ENCODE data around the gene FAM114A2.

The FAM114A2 gene

DNA sequence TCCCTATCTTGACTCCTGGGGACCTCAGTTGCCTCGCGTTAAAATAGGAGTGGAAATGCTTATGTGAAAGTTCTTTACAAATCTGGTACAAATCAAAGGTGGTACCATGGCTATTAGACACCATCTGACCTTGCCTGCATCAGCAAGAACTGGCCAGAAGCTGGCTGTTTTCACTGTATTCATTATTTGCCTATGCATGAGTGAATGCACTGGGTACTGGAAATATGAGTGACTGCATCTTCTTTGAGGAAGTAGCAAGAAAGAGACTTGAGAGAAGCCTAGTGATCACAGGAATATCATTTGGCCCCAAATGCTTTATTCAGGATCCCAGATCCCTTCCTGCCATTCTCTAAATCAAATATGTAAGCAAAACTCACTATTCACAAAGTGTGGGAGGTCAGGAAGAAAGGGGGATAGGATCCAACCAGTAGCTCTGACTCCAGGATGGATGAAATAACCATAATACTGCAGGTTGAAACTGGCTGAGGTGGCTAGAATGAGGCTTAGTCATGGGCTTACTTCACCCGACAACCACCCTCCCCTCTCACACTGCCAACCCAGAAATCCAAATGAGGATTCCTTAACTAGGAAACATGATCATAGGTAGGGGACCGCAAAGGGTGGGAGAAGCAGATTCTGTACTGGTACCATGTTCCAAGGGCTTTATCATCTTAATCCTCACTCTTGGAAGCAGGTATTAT, 56.7 kb downstream of the FAM114A2 start:
- no peak for FAIRE-seq

DNA sequence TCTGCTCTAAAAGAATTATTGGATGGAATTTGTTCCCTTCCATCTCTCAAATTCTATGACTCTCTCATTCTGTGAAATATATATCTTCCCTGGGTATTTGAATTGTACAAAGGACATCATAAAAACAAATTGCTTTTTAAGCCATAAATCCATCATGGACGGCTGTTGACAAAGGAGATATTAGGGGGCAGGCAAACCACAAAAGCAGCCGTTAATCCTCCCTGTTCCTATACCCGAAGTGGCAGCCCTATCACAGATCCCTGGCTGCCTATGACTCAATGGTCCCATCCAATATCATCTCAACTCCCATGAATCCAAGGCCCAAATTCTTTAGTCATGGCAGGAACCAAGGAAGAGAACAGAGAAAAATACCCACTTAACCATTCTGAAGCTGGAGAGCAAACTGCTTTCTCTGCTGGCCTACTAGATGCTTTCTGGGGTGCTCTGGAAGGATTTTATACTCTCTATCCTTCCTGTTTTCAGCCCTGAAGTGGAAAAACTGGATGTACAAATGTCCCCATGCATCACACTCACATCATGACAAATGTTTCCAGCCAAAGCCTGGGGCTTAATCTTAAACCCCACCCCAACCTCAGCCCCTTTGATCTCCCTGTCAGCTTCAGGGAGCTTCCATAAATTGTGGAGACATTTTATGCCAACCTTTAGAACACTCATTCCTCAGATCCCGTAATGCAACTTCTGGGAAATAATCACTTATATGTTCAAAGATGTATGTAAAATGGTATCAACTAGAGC, 59.5 kb downstream of the FAM114A2 start:
- FAIRE-seq, result no peak

DNA sequence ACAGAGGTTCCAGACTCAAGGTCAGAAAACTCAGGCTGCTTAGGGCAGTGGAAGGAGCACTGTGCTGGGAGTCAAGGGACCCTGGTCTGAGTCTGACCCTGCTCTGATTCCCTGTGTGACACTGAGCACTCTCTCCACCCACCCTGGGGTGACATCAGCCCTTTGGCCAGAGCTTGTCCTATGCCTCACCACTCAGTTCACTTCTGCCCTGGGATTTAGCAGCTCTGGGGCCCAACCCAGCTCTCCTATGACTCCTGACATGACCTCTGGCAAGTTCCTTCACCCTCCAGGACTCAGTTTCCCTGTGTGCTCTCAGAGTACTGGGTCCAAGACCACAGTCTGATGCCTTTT, 63.9 kb downstream of the FAM114A2 start:
- FAIRE-seq, result no peak

DNA sequence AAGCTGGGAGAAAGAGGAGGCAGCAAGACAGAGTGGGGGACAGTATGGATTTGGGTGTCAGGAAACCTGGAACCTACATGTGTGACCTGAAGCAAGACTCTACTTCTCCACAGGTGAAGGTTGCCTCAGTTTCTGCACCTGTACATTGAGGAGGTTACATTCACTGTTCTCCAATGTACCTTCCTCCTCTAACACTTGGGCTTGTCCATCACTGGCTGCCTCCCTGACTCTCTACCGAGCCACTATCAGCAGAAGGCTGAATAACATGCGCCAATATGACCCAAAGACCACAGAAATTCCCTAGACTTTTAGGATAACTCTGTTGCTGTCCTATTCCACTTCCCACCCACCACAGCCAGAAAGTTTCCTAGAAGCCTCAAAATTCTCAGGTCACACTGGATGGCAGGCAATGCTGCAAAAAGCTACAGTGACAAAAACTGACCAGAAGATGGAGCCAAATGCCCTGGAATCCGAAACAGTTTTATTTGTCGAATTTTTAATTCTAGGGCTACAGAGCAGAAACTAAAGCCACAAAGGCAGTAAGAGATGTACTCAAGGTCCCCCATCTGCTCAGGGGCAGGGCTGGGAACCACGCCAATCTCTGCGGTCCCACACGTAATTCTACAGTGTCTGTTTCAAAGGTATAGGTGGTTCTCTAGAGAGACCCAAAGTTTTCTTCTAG, 64.4 kb downstream of the FAM114A2 start:
- peak; percentile 62 for FAIRE-seq

DNA sequence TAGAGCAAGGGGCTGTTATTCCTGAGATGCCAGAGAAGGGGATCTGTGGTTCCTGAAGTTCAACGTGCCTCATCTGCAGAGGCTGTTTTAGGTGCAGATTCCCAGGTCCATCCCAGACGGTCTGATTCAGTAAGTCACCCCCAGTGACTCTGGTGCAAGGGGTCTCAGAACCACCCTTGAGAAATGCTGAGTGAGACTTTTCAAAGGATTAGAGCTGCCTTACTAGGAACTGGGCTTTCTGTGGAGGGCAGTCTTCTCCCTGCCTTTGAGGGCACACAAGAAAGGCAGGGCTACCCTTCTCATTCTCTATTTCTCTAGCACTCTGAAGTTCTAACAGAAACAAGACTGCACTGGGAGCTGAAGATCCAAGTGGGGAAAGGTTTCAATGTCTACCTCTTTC, 66.5 kb downstream of the FAM114A2 start:
- FAIRE-seq, result no peak

DNA sequence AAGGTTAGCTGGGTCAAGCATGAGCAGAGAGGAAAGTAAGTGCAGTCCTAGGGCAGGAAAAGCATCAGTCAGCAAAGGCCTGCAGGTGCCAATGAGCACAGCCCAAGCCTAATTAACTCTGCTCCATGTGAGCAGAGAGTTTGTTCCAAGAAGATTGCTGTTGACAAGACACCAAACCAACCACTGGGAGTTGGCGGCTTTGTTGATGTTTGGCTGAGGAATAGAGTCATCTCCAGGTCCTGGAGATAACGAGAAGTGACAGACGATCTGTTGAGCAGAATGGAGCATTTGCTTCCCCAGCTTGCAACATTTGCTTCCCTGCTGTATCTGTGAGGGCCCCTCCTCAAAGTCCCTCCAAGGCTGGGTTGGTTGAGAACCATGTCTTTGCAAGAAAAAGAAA, 68.2 kb downstream of the FAM114A2 start:
- FAIRE-seq, result no peak

DNA sequence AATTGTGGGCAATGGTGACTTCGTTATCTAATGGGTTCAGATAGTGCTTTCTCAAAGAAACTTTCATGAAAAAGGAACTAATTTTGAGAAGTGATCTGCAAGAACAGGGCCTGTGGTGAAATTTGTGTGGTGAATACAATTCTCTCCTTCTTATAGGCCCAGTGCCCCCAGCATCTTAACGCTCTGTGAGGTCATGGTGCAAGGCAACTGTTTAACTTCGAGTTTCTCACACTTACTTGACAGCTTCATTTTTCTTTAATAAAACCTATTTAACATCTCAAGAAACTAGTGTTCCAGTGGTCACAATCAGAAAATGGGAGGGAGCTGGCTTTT, 69.2 kb downstream of the FAM114A2 start:
- FAIRE-seq, result no peak

DNA sequence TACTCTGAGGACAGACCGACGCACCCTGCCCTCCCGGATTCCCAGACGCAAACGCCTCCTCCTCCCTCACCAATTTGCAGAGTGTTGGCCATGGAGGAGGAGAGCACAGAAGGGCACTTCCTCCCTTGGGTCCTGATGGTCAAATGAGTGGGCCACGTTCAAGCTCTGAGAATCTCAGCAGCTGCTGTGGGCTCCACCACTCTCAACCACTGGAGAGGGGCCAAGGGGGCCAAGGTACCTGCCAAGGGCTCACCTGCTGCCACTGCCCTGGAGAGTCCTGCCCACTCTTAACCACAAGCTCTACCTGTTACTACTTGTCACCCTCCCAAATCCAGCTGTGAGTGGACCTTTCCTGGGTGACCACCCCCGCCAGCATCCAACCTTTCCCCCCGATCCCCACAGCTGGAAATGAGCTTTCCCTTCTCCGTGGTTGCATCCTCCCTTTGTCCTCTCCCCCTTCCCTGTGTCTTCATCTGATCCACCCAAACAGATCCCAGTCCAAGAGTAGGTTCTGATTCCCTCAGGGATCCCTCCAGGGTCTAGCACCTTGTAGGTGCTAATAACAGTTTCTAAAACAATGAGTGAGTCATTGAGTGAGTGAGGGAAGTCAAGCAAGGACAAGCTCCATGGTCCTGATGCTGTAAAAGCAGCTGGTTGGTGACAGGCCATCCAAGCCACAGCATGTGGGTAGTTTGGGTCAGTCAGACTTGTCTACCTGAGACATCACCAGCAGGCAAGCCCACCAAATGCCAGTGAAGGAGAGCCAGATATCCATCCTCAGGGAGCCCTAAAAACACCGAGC, 69.7 kb downstream of the FAM114A2 start:
- no peak for FAIRE-seq

DNA sequence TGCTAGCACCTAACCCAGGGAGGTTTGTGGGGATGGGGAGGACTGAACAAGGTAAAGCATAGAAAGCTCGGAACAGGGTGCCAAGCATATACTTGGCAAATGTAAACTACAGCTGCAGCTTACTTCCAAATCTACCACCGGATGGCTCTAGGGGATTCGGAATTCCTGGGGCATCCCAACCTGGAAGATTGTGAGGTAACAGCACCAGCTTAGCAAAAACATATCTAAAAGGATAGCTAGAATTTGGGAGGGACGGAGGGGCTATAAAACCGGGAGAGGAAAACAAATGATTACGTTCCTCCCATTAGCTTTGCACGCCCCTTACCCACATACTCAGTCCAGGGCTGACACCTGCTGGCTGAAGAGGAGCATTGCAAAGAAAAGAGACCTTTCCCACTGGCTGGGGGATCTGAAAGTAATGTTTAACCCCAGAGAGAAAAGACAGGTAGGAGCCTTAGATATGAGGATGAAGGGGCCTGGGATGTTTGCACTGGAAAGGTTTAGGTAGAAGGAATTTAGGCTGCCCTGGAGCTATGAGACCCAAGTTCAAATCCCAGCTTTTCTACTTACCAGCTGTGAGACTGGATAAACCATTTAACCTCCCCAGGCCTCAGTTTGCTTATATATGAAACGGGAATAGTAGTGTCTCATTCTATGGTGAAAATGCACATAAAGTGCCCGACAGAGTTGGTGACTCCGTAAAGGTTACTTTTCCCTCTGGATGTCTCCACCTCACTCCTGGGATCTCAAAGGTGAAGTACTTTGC, 73.6 kb downstream of the FAM114A2 start:
- FAIRE-seq, result peak; percentile 45

DNA sequence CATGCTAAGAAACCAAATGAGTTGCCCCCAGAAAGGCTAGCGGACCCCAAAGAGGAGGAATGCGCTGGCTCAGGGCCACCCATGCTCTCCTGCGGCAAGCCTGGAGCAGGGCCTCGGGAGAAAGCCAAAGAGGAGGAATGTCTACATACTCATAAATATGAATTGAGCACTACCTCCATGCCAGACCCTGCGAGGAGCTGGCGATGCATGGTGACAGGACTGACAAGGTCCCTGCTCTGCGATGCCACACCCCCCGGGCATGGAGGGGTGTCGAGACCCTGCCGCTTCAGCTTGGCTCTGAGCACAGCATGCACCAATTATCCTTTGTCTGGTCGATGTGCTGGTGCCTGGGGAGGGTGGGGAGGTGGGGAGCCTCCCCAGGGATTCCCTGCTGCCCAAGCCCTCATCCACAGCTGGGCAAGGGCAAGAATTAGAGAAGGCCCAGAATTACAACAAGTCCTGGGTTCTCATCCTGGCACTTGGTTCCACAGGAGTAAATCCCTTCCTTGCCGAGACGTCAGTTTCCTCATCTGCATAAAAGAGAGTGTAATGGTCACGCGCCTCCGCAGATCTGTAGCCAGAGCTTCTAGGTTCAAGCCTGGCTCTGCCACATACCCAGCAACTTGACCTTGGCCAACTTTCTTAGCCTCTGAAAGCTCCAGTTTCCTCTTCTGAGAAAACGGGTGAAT, 74.4 kb downstream of the FAM114A2 start:
- FAIRE-seq, result no peak

DNA sequence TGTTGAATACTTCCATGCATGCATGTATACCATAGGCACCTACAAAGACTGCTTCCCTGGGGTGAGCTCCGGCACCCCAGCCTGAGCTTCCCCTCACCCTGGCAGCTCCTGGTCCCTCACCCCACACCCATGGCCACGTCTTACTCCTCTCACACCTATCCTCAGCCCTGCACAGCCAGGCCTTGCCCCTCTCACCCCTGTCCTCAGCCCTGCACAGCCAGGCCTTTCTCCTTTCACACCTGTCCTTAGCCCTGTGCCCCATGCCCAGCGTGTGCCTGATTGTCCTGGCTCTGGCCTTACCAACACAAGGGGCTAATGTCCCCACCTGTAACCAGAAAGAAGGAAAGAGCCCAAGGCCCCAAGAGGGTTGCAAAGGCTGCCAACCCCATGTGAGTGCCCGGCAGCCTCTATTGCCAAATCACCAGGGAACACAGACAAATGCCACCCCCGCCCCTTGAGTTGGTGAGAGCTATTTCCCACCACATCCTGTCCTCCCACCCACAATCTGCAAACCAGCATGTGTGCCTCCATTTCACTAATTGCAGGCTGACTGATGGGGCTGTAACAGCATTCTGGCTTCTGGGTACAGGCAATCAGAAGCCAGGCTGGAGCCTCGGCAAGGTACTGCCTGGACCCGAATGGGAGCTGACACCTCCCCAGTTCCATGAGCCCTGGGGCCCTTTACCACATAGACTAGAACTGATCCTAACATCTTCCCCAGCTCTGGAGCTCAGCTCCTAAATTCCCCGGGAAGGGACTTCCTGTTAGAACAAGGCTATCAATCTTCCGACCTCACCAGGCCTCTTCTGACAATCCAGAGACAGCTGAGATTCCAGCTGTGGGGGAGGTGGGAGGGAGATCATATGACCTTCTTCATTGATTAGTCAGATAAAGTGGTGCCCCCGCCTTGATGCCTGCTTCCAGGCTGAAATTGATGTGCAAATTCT, 78.2 kb downstream of the FAM114A2 start:
- FAIRE-seq, result no peak

DNA sequence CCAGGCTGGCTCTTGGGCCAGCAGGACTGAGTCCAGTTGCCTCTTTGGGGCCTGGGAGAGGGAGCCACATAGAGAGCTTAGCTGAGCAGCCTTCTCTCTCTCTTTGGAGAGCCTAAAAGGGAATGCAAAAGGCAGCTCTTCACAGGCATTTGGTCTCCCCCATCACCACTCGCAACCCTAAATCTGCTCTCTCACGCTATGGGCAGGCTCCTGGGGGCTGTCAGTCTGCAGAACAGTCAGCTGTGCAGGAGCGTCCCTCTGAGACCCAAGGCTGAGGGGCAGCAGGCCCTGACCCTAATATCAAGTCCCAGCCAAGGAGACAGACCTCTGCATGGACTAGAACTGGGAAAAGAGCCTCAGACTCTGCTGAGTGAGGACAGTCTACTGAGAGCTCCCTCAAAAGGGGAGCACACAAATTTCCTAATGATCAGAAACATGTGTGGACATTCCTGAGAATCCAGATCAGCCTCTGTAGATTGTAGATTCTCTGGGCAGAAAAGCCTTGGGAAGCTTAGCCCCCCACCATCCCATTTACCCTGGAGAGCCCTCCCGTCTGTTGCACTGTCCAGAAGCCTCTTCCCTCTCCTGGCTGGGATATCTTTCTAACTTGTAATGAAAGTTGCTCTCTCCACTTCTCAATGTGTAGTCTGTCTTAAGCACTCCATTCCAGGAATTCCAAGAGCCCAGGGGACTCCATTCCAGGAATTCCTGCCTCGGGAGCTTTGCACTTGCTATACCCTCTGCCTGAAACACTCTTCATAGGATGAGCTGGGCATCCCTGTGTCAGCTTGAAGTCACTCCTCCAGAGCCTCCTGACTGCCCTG, 79.4 kb downstream of the FAM114A2 start:
- no peak for FAIRE-seq

DNA sequence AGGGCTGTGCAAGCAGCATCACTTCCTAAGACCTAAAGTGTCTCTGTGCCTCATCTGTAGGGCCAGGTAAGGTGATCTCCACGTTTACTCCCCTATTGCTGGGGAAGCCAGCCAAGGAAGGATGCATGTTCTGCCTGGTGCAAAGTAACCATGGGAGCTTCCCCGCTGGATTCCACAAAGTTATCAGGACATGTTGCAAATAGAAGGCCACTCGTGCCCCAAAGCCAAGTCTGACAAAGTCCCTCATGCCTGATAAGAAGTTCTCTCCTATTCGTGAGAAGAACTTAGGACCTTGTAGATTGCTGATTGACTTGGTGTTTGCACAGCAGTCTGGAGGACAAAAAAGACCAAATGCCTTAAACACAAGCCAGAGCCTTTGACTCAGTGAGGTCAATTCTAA, 81.5 kb downstream of the FAM114A2 start:
- no peak for FAIRE-seq

DNA sequence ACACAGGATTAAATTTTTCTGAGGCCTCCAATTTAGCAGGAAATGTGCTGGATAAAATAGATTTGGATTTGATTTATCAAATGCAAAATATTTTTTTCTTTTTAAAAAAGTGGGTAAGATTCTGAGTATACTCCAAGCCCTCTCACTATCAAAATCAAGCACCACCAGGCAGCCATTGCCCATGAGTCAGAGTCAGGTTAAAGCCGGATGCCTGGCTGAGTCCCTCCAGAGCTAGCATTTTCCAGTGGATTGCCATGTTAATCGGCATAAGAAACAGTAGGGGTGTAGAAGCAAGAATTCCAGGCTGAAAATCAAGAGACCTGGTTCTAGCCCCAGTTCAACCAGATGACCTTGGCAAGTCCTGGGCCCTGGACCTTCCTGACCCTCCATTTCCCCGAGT, 85.3 kb downstream of the FAM114A2 start:
- FAIRE-seq, result no peak

DNA sequence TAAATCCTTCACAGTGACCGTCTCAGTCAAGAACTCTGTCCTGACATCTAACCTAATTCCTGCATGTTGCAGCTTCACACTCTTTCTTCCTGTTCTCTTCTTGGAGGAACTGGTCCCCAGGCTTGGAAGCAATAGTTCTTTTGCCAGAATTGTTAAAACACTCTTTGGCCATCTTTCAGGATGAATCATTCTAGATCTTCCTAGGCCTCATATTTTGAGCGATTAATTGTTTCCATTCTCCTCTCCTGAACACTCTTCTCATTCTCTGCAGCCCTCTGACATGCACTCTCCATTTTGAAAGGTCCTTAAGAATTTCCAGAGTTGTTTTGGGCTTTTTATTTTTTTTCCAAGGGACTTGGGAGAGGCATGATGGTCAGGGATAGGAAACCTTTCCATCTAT, 85.8 kb downstream of the FAM114A2 start:
- FAIRE-seq, result no peak

DNA sequence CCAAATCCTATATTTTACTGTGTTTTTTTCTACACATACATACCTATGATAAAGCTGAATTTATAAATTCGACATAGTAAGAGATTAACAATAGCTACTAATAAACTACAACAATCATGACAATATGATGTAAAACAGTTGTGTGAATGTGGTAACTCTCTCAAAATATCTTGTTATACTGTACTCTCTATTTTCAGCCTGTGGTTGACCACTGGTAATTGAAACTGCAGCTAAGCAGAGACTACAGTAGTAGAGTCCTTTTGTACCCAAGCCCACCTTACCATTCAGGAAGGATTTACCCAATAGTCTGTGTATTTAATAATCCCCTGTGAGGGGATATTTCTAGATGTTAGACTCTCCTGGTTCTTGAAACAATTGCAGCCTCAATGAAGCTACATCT, 86.7 kb downstream of the FAM114A2 start:
- no peak for FAIRE-seq

DNA sequence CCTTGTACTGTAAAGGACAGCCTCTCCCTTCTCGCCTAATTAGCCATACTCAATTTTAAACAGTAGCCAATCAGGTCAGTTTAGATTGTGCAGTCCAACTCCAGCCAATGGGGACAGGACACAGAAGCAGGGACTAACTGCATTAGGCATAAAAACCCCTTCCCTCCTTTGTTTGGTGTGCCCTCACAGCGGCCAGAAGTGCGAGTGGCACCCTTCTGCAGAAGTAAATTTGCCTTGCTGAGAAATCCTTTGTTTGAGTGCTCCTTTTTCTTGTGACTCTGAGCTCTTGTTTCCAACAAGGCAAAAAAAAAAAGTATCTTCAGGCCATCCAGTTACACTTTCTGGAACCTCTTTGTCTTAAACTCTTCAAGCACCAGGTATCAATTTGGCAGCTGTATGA, 97.4 kb downstream of the FAM114A2 start:
- no peak for FAIRE-seq

Measured in endometrium (tissue), 2 donors.